Fibroblast of lung (primary cell): ENCODE data around the gene NLRC5. TPM values are rescaled to one million over a fixed set of nuclear protein-coding genes. Genes with fewer than 3 reads are reported as not detected.

Source experiments
- DNase-seq, 2 donors: peaks; one replicate each; pipeline versions ENCODE4 v3.0.0 to v3.0.0-alpha.2; 2010; ENCODE audit warnings: low read depth in 2 of 2
- H2AFZ ChIP-seq: 2 replicates; pipeline ENCODE4 v1.5.1; 2012; ENCODE audit warnings: low read length, control low read depth, inconsistent platforms
- H3K27ac ChIP-seq: 2 replicates; pipeline ENCODE4 v1.5.1; 2011; ENCODE audit warnings: low read length, control low read depth; ENCODE audit not compliant: insufficient read depth
- H3K27me3 ChIP-seq: 2 replicates; pipeline ENCODE4 v1.5.1; 2011; ENCODE audit warnings: mild to moderate bottlenecking, low read length; ENCODE audit not compliant: control insufficient read depth, insufficient read depth
- H3K36me3 ChIP-seq: 2 replicates; pipeline ENCODE4 v1.5.1; 2011; ENCODE audit warnings: low read length; ENCODE audit not compliant: control insufficient read depth, insufficient read depth
- H3K4me1 ChIP-seq: 2 replicates; pipeline ENCODE4 v1.5.1; 2011; ENCODE audit warnings: low read length; ENCODE audit not compliant: control insufficient read depth, insufficient read depth; ENCODE audit errors: extremely low read depth
- H3K4me2 ChIP-seq: 2 replicates; pipeline ENCODE4 v1.5.1; 2011; ENCODE audit warnings: low read length, control low read depth; ENCODE audit not compliant: insufficient read depth; ENCODE audit errors: extremely low read depth
- H3K4me3 ChIP-seq, 4 experiments: fragments of 200-600 bp in 1 of 4; sonication (generic) in 1 of 4; replicated peaks in 1 of 4; 2 replicates each; pipeline ENCODE4 v1.5.1; 2011 to 2016; ENCODE audit warnings: low read length in 4 of 4, low read depth in 3 of 4, mild to moderate bottlenecking in 3 of 4, control low read depth in 2 of 4, inconsistent platforms in 1 of 4, mixed read lengths in 1 of 4; ENCODE audit not compliant: insufficient read depth in 1 of 4; ENCODE audit errors: control extremely low read depth in 1 of 4
- H3K79me2 ChIP-seq: 2 replicates; pipeline ENCODE4 v1.5.1; 2012; ENCODE audit warnings: mild to moderate bottlenecking, low read length, inconsistent platforms; ENCODE audit not compliant: control insufficient read depth, insufficient read depth
- H3K9ac ChIP-seq: 2 replicates; pipeline ENCODE4 v1.5.1; 2011; ENCODE audit warnings: mild to moderate bottlenecking, low read length, control low read depth; ENCODE audit not compliant: insufficient read depth
- H3K9me3 ChIP-seq: 2 replicates; pipeline ENCODE4 v1.5.1; 2012; ENCODE audit warnings: low read depth, low read length; ENCODE audit not compliant: control insufficient read depth, insufficient read depth
- H4K20me1 ChIP-seq: 2 replicates; pipeline ENCODE4 v1.5.1; 2011; ENCODE audit warnings: low read length; ENCODE audit not compliant: control insufficient read depth, insufficient read depth; ENCODE audit errors: extremely low read depth
- CTCF ChIP-seq, 2 donors: IDR thresholded peaks in 1 of 2; conservative IDR thresholded peaks in 1 of 2; 1 replicate in 1 of 2; 2 replicates in 1 of 2; pipeline ENCODE4 v1.5.1; 2011 to 2012; ENCODE audit warnings: low read length in 2 of 2, control low read depth in 1 of 2, inconsistent platforms in 1 of 2, low read depth in 1 of 2, mild to moderate bottlenecking in 1 of 2
- EZH2 ChIP-seq: IDR thresholded peaks from 2 replicates; pipeline ENCODE4 v1.5.1; 2012; ENCODE audit warnings: low read length, control low read depth, mild to moderate bottlenecking; ENCODE audit errors: missing control alignments
- polyA plus RNA-seq, 2 donors: library from polyadenylated mRNA; depleted of rRNA in 1 of 2; stranded (reverse) in 1 of 2; unstranded in 1 of 2; fragments of >200 nt; gene quantifications; 2 replicates each; pipeline ENCODE4 v1.2.1, GENCODE V29; 2011 to 2012; ENCODE audit warnings: missing spikeins in 1 of 2
- total RNA-seq: library from RNA; depleted of rRNA; stranded (reverse); fragments of >200 nt; gene quantifications from 2 replicates; pipeline ENCODE4 v1.2.1, GENCODE V29; 2014

The NLRC5 gene
- total and polyA plus RNA-seq, 2 donors (not counting 1 experiment from before 2014, with no cell fraction given) = 22.2 to 43.6 TPM

- Histone ChIP-seq H3K27ac (no peak overlapping the region), H3K4me1 (peaks cover 18% of the 10 kb centered on the region), H3K9ac (no peak overlapping the region), H3K79me2 (no peaks in the 10 kb centered on the region), H3K36me3 (no peaks in the 10 kb centered on the region), H3K4me3 (no peak overlapping the region), H3K9me3 (no peaks in the 10 kb centered on the region), H2AFZ (no peak overlapping the region), H3K27me3 (no peaks in the 10 kb centered on the region), H3K4me2 (no peak overlapping the region), H4K20me1 (no peaks in the 10 kb centered on the region)
- TF ChIP-seq EZH2 = no peak
- DNase-seq = no peak
These were observed 122.1 kb downstream of the NLRC5 start for GRCh38 chr16:57111420-57111819.

GRCh38 chr16:57112403-57113041 lies 123.2 kb downstream of the NLRC5 start:
- no peak overlapping the region for H3K27ac ChIP-seq
- no peaks in the 10 kb centered on the region for H3K9me3 ChIP-seq
- H3K27me3 ChIP-seq = no peaks in the 10 kb centered on the region
- H3K36me3 ChIP-seq = no peaks in the 10 kb centered on the region
- H4K20me1 ChIP-seq = no peaks in the 10 kb centered on the region
- no peak for DNase-seq
- TF ChIP-seq EZH2 = no peak
- no peak for TF ChIP-seq CTCF (conservative IDR thresholded peaks at IDR 0.05 in 1 of 2, IDR thresholded peaks at IDR 0.05 in 1 of 2; ENCODE audit: low read depth in 1 of 2, low read length in 2 of 2)
- no peaks in the 10 kb centered on the region for H3K79me2 ChIP-seq
- H3K4me3 ChIP-seq = no peak overlapping the region
- no peak overlapping the region for H3K9ac ChIP-seq
- peak overlapping the region; percentile 5 for H2AFZ ChIP-seq
- peaks cover 16% of the 10 kb centered on the region for H3K4me1 ChIP-seq
- H3K4me2 ChIP-seq = peak overlapping the region; percentile 59

- no peaks in the 10 kb centered on the region for H3K36me3 ChIP-seq
- TF ChIP-seq CTCF (conservative IDR thresholded peaks at IDR 0.05 in 1 of 2, IDR thresholded peaks at IDR 0.05 in 1 of 2; ENCODE audit: low read depth in 1 of 2, low read length in 2 of 2) (no peak), EZH2 (no peak)
- no peak overlapping the region for H3K4me2 ChIP-seq
- peak; percentile 36 to 77 for DNase-seq
- H3K27me3 ChIP-seq = no peaks in the 10 kb centered on the region
- H3K79me2 ChIP-seq = no peaks in the 10 kb centered on the region
- no peak overlapping the region for H2AFZ ChIP-seq
- H3K27ac ChIP-seq = no peak overlapping the region
- H3K4me1 ChIP-seq = peaks cover 16% of the 10 kb centered on the region
- H3K9me3 ChIP-seq = no peaks in the 10 kb centered on the region
- no peaks in the 10 kb centered on the region for H4K20me1 ChIP-seq
- H3K4me3 ChIP-seq = no peak overlapping the region
- no peak overlapping the region for H3K9ac ChIP-seq
These were observed 123.7 kb downstream of the NLRC5 start for GRCh38 chr16:57113042-57113453.
